Cardiac muscle cell (in vitro differentiated cells and primary cell): Measurements from ENCODE around the gene TTBK1. TPM values are rescaled to one million over a fixed set of nuclear protein-coding genes. Genes with fewer than 3 reads are reported as not detected.

Source experiments
- DNase-seq, 2 donors: peaks; one replicate each; pipeline versions ENCODE4 v3.0.0 to v3.0.0-alpha.2; 2010 to 2017; ENCODE audit warnings: low read depth in 1 of 2, low spot score in 1 of 2
- H3K27ac ChIP-seq: fragments of 200-600 bp; sonication (generic); 2 replicates; pipeline ENCODE4 v1.5.1; 2016
- H3K27me3 ChIP-seq: fragments of 200-600 bp; sonication (generic); 2 replicates; pipeline ENCODE4 v1.6.0; 2016; ENCODE audit warnings: control low read depth
- H3K36me3 ChIP-seq: fragments of 200-600 bp; sonication (generic); 2 replicates; pipeline ENCODE4 v1.5.1; 2016; ENCODE audit warnings: control low read depth
- H3K4me1 ChIP-seq: fragments of 200-600 bp; sonication (generic); 2 replicates; pipeline ENCODE4 v1.8.1; 2017; ENCODE audit warnings: low read depth, mild to moderate bottlenecking, mixed run types
- H3K4me3 ChIP-seq: fragments of 200-600 bp; sonication (generic); 2 replicates; pipeline ENCODE4 v1.5.1; 2016; ENCODE audit warnings: mild to moderate bottlenecking
- H3K9me3 ChIP-seq: fragments of 200-600 bp; sonication (generic); 2 replicates; pipeline ENCODE4 v1.5.1; 2017; ENCODE audit warnings: low read depth, mild to moderate bottlenecking, control low read depth
- CTCF ChIP-seq: IDR thresholded peaks from 2 replicates; pipeline ENCODE4 v1.5.1; 2012; ENCODE audit warnings: low read depth, mild to moderate bottlenecking, low read length
- polyA plus RNA-seq: library from polyadenylated mRNA; unstranded; fragments of >200 nt; fragmentation: Nextera tagmentation; extraction: Ambion mirVana; gene quantifications from 2 replicates; pipeline ENCODE4 v1.2.1, GENCODE V29; 2016
- total RNA-seq: library from RNA; depleted of rRNA; stranded (reverse); fragments of >200 nt; gene quantifications from 2 replicates; pipeline ENCODE4 v1.2.3, GENCODE V29; 2016

TTBK1 gene
- total and polyA plus RNA-seq, 2 experiments from 2014 or later: 0.15 to 1.0 TPM

DNA sequence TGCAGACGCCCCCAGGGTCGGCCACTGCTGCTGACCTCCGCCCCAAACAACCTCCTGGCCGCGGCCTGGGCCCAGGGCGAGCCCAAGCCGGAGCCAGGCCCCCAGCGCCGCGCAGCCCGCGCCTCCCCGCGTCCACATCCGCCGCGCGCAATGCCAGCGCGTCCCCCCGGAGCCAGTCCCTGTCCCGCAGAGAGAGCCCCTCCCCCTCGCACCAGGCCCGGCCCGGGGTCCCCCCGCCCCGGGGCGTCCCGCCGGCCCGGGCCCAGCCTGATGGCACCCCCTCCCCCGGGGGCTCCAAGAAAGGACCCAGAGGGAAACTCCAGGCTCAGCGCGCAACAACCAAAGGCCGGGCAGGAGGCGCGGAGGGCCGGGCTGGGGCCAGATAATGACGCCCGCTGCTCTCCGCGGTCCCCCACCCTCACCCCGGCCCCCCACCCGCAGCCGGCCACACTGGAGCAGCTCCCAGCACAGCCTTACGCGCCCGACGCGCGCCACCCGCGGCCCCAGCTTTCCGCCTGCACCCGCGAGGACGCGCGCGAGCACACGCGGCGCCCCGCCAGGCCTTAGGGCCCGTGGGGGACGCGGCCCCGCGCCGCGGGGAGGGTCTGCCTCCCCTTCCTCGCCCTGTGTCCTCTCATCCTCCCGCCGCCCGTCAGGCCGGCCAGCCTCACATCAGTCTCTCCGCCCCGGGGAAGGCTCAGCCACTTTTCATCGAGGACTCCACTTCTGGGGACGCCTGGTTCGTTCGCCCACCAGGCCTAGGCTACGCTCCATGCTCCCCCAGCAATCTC is 41.9 kb downstream of the TTBK1 start:
- no peak overlapping the region for H3K4me3 ChIP-seq

GRCh38 chr6:43285832-43286231 is 42.6 kb downstream of the TTBK1 start:
- Histone ChIP-seq H3K4me1 (no peaks in the 10 kb centered on the region), H3K27ac (no peak overlapping the region), H3K27me3 (peaks cover 7% of the 10 kb centered on the region), H3K9me3 (no peaks in the 10 kb centered on the region), H3K36me3 (no peaks in the 10 kb centered on the region), H3K4me3 (no peak overlapping the region)
- TF ChIP-seq CTCF: no peak
- DNase-seq: no peak

More for the DNA sequence above, 41.9 kb downstream of the TTBK1 start:
- DNase-seq: no peak
- H3K27ac ChIP-seq: no peak overlapping the region
- no peak for TF ChIP-seq CTCF
- no peaks in the 10 kb centered on the region for H3K36me3 ChIP-seq
- no peaks in the 10 kb centered on the region for H3K9me3 ChIP-seq
- no peaks in the 10 kb centered on the region for H3K4me1 ChIP-seq
- peaks cover 7% of the 10 kb centered on the region for H3K27me3 ChIP-seq

DNA sequence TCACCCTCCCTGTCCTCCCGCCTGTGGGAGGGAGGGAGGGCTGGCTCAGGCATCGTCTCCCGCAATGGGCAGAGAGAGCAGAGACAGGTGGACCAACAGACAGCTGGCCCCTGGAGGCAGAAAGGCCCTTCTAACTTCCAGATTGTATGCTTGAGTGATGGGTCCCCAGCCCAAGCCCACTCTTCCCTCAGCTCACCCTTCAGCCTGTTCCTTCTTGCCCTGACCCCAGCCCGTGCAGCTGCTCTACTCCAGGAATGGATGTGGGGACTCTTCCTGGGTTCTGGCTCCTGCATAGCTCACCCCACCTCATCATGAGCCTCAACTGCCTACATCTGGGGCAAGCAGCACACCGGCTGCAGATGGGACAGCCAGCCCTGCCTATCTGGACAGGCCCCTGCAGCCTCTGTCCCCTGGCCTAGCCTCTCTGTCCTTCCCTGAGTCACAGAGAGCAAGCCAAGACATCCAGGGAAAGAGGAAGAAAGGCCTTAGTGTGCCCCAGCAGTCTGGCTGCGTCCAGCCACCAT is 43.2 kb downstream of the TTBK1 start:
- no peak for DNase-seq
- Histone ChIP-seq H3K36me3 (no peaks in the 10 kb centered on the region), H3K4me1 (no peaks in the 10 kb centered on the region), H3K27me3 (peaks cover 7% of the 10 kb centered on the region), H3K27ac (no peak overlapping the region), H3K4me3 (no peak overlapping the region), H3K9me3 (no peaks in the 10 kb centered on the region)
- TF ChIP-seq CTCF: no peak

GRCh38 chr6:43286980-43287716 is 43.9 kb downstream of the TTBK1 start:
- Histone ChIP-seq H3K4me3 (no peak overlapping the region), H3K4me1 (no peaks in the 10 kb centered on the region), H3K36me3 (no peaks in the 10 kb centered on the region), H3K27me3 (peaks cover 7% of the 10 kb centered on the region), H3K27ac (no peak overlapping the region), H3K9me3 (no peaks in the 10 kb centered on the region)
- peak; percentile 19 for TF ChIP-seq CTCF
- peak in 1 of 2 donors; percentile 56 for DNase-seq

DNA sequence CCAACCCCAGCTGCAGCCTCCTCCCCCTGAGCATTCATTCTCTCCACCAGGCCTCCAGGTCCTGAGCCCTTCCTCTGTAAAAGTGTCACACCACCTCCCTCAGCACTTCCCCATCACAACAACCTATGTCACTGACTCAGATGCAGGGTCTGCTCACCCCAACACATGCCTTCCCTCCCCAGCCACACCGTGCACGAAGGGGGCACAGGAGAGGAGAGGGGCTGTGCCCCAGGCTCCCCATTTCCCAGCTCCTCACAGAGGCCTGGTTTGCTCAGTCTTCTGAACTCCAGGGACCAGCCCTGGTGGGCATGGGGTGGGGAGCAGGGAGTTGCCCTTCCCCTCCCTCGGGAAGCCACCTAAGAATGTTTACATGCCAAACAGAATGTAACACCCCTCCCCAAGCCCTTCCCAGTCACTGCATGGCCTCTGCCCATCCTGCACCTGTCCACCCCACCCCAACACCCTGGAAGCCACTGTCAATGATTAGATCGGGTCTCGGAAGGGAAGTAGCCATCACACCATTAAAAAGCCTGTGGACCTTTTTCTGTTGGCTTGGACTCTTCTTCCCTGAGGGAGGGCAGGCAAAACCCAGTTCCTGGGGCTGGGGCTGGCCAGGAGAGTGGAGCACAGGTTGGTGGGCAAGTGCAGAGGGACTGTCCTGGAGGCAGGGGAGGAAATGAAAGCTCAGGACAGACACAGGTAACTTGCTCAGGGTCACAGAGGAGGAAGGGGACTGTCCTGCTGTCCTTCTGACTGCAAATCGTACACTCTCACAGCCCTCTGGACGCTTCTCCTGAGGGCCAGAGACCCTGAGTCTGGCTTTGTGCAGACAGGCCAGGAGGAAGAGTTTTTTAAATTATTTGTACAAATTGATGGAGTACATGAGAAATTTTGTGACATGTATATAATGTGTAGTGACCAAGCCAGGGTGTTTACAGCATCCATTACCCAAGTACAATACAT is 44.7 kb downstream of the TTBK1 start:
- TF ChIP-seq CTCF: no peak
- Histone ChIP-seq H3K9me3 (no peaks in the 10 kb centered on the region), H3K4me3 (no peak overlapping the region), H3K27me3 (peaks cover 7% of the 10 kb centered on the region), H3K36me3 (no peaks in the 10 kb centered on the region), H3K27ac (no peak overlapping the region), H3K4me1 (no peaks in the 10 kb centered on the region)
- no peak for DNase-seq
